Vagina (tissue), 2 donors: Measurements from ENCODE around the gene PRPF6.

Source experiments
- POLR2A ChIP-seq, 2 donors: fragments of 450-650 bp; IDR thresholded peaks; one replicate each; pipeline ENCODE4 v1.6.1; 2017; ENCODE audit warnings: antibody characterized with exemption in 2 of 2, mild to moderate bottlenecking in 2 of 2, moderate library complexity in 2 of 2
- TF ChIP-seq, protein P1 (sequence below), 3 experiments: fragments of 450-650 bp in 2 of 3; fragments of 200-600 bp in 1 of 3; sonication (generic) in 1 of 3; IDR thresholded peaks; one replicate each; pipeline ENCODE4 v1.5.1; 2017 to 2019; ENCODE audit warnings: antibody characterized with exemption in 3 of 3, mild to moderate bottlenecking in 2 of 3, moderate library complexity in 2 of 3

DNA sequence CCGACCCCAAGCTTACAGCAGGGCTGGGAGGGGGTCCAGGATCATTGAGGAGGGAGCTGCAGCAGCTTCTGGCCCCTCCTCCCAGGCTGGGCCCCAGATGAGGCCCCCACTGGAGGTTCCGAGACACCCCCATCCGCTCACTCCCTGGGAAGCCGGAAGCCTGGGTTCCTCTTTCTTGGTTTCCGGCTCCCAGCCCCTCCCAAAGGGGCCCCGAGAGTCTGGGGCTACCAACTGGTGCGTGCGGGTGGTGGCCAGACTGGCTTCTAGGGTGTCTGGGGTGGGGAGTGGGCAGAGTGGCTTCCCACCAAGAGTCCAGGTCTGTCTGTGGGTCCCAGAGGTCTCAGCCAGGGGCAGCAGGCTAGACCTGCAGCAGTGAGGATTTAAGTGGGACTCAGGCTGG is 96.2 kb downstream of the PRPF6 start:
- TF ChIP-seq, protein P1, sequence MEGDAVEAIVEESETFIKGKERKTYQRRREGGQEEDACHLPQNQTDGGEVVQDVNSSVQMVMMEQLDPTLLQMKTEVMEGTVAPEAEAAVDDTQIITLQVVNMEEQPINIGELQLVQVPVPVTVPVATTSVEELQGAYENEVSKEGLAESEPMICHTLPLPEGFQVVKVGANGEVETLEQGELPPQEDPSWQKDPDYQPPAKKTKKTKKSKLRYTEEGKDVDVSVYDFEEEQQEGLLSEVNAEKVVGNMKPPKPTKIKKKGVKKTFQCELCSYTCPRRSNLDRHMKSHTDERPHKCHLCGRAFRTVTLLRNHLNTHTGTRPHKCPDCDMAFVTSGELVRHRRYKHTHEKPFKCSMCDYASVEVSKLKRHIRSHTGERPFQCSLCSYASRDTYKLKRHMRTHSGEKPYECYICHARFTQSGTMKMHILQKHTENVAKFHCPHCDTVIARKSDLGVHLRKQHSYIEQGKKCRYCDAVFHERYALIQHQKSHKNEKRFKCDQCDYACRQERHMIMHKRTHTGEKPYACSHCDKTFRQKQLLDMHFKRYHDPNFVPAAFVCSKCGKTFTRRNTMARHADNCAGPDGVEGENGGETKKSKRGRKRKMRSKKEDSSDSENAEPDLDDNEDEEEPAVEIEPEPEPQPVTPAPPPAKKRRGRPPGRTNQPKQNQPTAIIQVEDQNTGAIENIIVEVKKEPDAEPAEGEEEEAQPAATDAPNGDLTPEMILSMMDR (IDR thresholded peaks at IDR 0.05) = no peak
- TF ChIP-seq POLR2A (IDR thresholded peaks at IDR 0.05) = no peak
